ENCODE results near the gene BAZ2B.

DNA sequence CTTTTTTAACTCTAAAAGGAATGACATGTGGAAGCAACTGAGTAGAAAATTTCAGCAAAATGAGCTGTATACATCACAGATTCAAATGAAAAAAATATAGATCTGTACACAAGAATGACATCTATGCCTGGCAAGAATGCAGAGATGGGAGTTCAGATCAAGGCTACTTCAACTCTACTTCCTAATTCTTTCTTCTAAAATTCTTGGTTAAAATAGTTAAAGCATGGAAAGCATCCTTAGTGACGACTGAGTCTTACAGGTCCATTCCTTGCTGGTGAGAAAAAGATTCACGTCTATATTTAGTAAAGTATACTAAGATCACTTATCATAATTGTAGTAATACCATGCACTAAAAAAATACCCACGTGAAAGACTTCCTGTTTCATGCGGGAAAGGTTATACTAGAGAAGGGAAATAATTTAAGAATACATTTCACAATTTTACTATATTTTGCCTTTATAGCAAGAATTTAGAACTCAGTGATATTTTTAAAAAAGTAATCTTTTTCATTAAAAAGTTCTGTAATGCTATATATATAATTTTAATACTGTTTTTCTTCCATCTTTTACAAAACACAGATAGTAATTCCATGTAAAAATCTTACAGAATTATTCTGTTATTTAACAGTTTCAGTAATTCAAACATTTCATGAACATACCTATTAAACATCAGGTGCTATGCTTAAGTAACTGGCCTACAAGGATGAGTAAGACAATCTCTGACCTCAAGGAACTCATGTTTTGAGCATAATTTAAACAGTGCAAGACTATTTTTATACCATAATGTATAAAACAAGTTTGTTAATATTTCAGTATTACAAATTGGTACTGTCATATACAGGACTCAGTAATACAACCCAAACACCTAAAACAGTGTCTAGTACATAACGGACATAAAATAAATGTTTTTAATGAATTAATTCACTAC, 159.6 kb downstream of the BAZ2B start:
- TF ChIP-seq POLR2AphosphoS5 (IDR thresholded peaks at IDR 0.05) (no peak), POLR2A (IDR thresholded peaks at IDR 0.05) (no peak)
- TF ChIP-seq, protein P1, sequence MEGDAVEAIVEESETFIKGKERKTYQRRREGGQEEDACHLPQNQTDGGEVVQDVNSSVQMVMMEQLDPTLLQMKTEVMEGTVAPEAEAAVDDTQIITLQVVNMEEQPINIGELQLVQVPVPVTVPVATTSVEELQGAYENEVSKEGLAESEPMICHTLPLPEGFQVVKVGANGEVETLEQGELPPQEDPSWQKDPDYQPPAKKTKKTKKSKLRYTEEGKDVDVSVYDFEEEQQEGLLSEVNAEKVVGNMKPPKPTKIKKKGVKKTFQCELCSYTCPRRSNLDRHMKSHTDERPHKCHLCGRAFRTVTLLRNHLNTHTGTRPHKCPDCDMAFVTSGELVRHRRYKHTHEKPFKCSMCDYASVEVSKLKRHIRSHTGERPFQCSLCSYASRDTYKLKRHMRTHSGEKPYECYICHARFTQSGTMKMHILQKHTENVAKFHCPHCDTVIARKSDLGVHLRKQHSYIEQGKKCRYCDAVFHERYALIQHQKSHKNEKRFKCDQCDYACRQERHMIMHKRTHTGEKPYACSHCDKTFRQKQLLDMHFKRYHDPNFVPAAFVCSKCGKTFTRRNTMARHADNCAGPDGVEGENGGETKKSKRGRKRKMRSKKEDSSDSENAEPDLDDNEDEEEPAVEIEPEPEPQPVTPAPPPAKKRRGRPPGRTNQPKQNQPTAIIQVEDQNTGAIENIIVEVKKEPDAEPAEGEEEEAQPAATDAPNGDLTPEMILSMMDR (IDR thresholded peaks at IDR 0.05) = no peak
